Raji (cell line): ENCODE measurements around the gene ARFGEF2.

ENCODE experiments used
- POLR2A ChIP-seq: IDR thresholded peaks from 2 replicates; pipeline ENCODE4 v1.6.1; 2011; ENCODE audit warnings: low read depth, low read length, control low read depth; ENCODE audit not compliant: insufficient read depth

The ARFGEF2 gene

GRCh38 chr20:49052334-49052733 lies 130.8 kb downstream of the ARFGEF2 start:
- no peak for TF ChIP-seq POLR2A

GRCh38 chr20:49054056-49054643 lies 132.6 kb downstream of the ARFGEF2 start:
- TF ChIP-seq POLR2A = no peak

GRCh38 chr20:49063279-49063678 lies 141.8 kb downstream of the ARFGEF2 start:
- no peak for TF ChIP-seq POLR2A

GRCh38 chr20:49074521-49074920 lies 153.0 kb downstream of the ARFGEF2 start:
- no peak for TF ChIP-seq POLR2A

- no peak for TF ChIP-seq POLR2A
Measured at GRCh38 chr20:49078310-49078709, 156.8 kb downstream of the ARFGEF2 start.
